HPDE6-E6E7 (cell line): ENCODE measurements around the gene GLT1D1.

Source experiments
- DNase-seq: peaks from one replicate; pipeline ENCODE4 v3.0.0; 2011; ENCODE audit warnings: missing footprints; ENCODE audit errors: extremely low spot score

Gene GLT1D1

DNA sequence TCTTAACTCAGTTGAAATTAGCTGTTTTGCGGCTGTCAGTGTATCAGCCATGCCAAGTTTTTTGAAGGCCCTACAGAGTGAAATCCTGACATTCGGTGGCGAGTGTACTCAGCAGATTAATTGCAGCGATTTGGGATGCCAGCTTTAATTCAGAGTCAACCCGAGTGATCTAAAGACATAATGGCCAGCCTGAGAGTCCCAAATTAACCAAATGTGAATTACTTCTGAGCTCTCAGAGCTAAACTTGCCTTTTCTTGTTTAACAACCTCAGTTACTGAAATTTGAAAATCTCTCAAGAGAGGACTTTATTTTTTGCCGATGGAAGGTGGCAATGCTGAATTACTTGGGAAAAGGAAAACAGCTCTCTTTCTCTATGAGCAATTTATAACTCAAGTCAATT is 148.5 kb downstream of the GLT1D1 start:
- DNase-seq, result no peak

DNA sequence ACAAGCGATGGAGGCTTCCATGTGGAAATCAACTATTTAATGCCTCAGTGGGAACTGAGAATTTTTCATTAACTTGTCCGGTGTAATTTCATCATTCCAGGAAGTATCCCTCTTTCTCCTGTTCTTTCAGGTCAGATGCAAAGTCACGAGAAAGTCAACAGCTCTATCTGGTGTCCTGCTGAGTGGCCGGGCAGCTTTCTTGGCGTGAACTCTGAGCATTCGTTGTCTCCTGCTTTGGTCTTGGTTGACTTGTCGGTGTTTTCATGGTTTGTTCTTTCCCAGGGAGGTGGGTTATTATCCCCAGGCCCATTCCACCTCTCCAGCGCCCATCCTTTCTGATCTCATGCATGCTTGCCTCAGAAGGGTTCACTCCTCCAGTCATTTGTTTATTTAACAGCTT is 149.1 kb downstream of the GLT1D1 start:
- no peak for DNase-seq

DNA sequence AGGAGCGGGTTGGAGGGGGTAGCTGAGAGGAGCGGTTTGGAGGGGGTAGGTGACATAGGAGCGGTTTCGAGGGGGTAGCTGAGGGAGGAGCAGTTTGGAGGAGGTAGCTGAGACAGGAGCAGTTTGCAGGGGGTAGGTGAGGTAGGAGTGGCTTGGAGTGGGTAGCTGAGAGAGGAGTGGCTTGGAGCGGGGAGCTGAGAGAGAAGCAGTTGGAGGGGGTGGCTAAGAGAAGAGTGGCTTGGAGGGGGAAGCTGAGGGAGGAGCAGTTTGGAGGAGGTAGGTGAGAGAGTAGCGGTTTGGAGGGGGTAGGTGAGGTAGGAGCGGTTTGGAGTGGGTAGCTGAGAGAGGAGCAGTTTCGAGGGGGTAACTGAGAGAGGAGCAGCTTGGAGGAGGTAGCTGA is 152.1 kb downstream of the GLT1D1 start:
- no peak for DNase-seq

DNA sequence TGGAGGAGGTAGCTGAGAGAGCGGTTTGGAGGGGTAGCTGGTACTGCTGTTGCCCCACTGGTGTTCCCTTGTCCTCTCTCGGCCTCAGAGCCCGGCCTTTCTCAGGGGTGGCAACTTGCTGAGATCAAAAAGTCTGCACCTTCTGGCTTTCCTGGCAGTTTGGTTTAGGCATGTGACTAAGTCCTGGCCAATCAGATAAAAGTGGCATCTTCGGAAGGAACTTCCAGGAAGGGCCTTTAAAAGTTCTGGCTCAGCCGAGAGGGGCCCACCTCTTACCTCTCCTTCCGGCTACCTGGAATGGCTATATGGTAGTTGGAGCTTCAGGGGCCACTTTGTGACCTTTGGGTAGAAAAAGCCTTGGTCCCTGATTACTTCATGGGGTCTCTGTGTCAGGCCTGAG is 152.6 kb downstream of the GLT1D1 start:
- no peak for DNase-seq

DNA sequence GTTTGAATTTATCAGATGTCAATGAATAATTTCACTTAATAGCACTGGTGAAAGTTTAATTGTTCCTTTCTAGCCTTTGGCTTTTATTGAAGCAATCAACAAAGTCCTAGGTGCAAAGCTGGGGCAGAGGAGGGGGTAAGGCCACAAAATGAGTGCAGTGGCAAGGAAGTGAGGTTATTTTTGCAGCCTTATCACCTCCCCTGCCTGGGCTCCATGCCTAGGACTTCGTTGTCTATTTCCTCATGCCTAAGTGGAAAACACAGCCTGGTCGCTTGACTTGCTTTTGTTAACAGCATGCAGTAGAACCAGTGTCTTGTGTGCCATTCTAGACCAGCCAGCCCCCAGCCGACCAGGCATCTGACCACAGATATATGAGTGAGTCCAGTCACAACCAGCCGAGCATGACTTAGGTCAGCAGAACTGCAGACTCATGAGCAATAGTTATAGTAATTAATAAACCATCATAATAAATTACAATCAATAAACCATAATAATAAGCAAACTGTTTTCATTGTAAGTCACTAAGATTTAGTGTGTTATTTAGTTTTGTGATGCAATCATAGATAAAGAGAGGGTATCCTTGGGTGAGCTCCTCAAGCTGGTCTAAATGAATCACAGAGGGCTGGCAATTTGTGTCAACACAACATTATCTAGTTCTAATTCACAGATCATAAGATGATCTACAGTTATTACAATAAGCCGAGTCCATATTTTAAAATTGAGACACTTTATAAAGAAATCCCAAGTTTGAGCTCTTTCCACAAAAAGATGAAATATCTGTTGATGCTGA is 156.8 kb downstream of the GLT1D1 start:
- no peak for DNase-seq

DNA sequence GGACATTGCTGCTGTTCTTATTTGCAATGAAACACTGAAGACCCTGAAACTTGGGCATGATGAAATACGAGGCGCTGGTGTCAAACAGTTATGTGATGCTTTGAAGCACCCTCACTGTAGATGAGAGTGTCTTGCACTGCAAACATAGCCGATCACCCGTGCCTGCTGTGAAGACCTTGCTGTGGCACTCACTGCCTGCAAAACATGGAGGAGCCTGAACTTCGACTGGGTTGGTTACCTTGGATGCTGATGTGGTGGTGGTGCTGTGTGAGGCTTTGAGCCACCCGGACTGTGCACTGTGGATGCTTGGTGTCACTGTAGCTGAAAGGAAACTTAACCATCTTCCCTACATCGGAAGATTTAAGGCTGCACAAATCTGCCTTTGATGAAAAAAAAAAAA is 162.9 kb downstream of the GLT1D1 start:
- DNase-seq, result no peak

DNA sequence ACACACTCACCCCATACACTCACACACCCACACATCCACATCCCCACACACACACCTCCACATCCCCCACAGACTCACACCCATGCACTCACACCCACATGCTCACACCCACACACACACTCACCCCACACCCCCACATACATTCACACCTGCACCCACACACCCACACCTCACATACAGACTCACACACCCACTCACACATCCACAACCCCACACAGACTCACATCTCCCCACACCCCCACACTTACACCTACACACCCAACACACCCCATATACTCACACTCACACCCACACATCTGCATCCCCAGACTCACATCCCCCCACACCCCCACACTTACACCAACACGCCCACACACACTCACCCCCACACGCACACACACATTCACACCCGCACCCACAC is 171.8 kb downstream of the GLT1D1 start:
- no peak for DNase-seq

DNA sequence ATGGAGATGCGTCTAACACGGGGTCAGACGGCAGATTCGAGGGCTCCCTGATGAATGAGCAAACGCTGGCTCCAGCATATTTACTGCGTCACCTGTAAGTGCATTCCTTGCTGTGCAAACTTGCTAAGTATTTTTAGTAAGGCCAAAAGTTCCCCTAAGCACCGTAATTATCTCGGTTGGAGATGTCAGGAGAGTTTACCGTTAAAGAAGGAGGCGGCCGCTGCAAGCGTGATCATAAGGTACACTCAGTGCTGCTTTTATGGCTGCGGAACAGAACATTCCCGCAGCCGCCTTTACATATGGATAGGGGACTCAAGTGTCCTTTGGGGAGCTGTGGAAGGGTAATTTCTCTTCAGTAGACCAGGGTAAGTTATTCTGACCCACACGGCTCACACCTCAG is 175.6 kb downstream of the GLT1D1 start:
- DNase-seq, result no peak
